ENCODE measurements around the gene PIGS. TPM values are rescaled to one million over a fixed set of nuclear protein-coding genes. Genes with fewer than 3 reads are reported as not detected.

Gene PIGS
- total and polyA plus RNA-seq, 9 of the 15 experiments (the other 6 are each of a cell fraction or from before 2014, with no cell fraction given) = 47.5 to 138 (median 57.6) TPM

- TF ChIP-seq CTCF (IDR thresholded peaks at IDR 0.05 in 2 of 3, conservative IDR thresholded peaks at IDR 0.05 in 1 of 3; ENCODE audit: insufficient read depth in 2 of 3, low read depth in 1 of 3, low read length in 3 of 3) (no peak), ZNF436 (CRISPR knock-in tag; IDR thresholded peaks at IDR 0.05) (no peak), MEF2A (IDR thresholded peaks at IDR 0.05; ENCODE audit: control insufficient read depth, low read depth, low read length) (peak; percentile 86), CBFA2T2 (conservative IDR thresholded peaks at IDR 0.05) (no peak), AFF1 (IDR thresholded peaks at IDR 0.05; ENCODE audit: low read depth in 1 of 2, partially characterized antibody in 2 of 2) (peak in 1 of 2 experiments; percentile 26), ZNF197 (CRISPR knock-in tag; IDR thresholded peaks at IDR 0.05; ENCODE audit: low read depth) (no peak), MTA2 (IDR thresholded peaks at IDR 0.05; ENCODE audit: low read depth) (no peak), NFIX (CRISPR knock-in tag; IDR thresholded peaks at IDR 0.05; ENCODE audit: low read depth) (no peak), NEUROD1 (IDR thresholded peaks at IDR 0.05; ENCODE audit: borderline replicate concordance, low read depth, low read length, partially characterized antibody) (no peak), ZNF395 (CRISPR knock-in tag; IDR thresholded peaks at IDR 0.05) (no peak), ZNF253 (CRISPR knock-in tag; conservative IDR thresholded peaks at IDR 0.05) (no peak), PHF20 (IDR thresholded peaks at IDR 0.05; ENCODE audit: partially characterized antibody) (no peak), HDAC1 (IDR thresholded peaks at IDR 0.05) (no peak), SREBF2 (CRISPR knock-in tag; IDR thresholded peaks at IDR 0.05) (0 out of 2 replicates have a peak, but pooled peaks have one; percentile 61), E2F8 (IDR thresholded peaks at IDR 0.05; ENCODE audit: low read depth, partially characterized antibody) (peak; percentile 51)
These were observed 28.2 kb upstream of the PIGS start (continued) for GRCh38 chr17:28599311-28600184.
